ENCODE results near the gene TNFRSF8. TPM values are rescaled to one million over a fixed set of nuclear protein-coding genes. Genes with fewer than 3 reads are reported as not detected.

Gene TNFRSF8
- total RNA-seq, 1 donor from 2014 or later: 0.35 TPM

DNA sequence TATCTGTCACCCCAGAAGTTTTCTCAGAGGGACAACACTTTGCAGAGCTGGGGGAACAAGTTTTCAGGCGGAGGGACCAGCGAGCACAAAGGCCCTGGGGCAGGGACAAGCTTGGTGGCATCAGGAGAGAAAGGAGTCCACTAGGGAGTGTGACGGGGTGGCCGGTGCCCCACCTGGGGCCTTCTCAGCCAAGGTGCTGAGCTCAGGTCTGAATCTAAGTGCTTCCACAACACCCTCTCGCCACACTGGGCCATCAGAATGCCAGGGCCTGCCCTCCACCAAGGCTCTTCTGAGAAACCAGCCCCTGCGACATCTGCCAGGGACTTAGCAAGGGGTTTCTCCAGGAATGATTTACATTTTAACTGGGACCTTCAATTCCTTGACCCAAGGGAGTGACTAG is 7.8 kb upstream of the TNFRSF8 start:
- no peak for DNase-seq (ENCODE audit: low read depth)
- no peak overlapping the region for H3K4me3 ChIP-seq (ENCODE audit: low read depth, low read length)
- TF ChIP-seq, protein P1, sequence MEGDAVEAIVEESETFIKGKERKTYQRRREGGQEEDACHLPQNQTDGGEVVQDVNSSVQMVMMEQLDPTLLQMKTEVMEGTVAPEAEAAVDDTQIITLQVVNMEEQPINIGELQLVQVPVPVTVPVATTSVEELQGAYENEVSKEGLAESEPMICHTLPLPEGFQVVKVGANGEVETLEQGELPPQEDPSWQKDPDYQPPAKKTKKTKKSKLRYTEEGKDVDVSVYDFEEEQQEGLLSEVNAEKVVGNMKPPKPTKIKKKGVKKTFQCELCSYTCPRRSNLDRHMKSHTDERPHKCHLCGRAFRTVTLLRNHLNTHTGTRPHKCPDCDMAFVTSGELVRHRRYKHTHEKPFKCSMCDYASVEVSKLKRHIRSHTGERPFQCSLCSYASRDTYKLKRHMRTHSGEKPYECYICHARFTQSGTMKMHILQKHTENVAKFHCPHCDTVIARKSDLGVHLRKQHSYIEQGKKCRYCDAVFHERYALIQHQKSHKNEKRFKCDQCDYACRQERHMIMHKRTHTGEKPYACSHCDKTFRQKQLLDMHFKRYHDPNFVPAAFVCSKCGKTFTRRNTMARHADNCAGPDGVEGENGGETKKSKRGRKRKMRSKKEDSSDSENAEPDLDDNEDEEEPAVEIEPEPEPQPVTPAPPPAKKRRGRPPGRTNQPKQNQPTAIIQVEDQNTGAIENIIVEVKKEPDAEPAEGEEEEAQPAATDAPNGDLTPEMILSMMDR (conservative IDR thresholded peaks at IDR 0.05; ENCODE audit: low read depth, low read length): no peak

DNA sequence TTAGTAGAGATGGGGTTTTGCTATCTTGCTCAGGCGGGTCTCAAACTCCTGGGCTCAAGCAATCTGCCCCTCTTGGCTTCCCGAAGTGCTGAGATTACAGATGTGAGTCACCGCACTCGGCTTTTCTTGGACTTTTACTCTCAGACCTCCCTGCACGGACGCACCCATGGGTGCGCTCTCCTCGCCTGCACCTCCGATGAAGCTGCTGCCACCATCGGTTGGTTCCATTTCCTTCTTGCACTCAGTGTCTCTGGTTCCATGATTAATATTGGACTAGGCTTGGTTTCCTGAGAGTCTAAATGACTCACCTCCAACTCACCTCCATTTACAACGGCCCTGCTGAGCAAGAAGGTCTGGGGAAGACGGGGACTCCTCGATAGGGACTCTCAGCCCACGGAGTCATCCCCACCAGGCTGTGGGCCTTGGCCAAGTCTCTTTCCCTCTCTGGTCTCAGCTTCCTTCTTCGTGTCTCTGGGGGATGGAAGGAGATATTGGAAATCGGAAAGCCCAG is 6.7 kb upstream of the TNFRSF8 start:
- TF ChIP-seq, protein P1 (conservative IDR thresholded peaks at IDR 0.05; ENCODE audit: low read depth, low read length): no peak
- no peak overlapping the region for H3K4me3 ChIP-seq (ENCODE audit: low read depth, low read length)
- DNase-seq (ENCODE audit: low read depth): no peak

DNA sequence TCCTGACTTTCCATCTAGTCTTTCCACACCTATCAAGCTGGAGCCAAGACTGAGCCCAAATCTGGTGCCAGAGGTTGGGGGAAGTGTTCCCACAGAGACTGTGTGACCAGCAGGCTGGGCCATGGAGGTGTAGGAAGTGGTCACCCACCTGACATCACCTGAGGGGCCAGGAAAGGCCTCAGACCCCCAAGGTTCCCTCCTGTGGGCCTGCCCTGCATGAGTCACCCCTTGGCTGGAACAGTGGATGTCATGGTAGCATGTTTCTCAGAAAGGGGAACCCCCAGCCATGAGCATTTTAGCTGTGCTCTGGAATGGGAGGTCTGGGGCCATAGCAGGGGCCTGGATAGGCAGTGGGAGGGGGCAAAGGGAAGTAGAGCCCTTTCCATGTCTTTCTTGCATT is 5.7 kb upstream of the TNFRSF8 start:
- H3K4me3 ChIP-seq (ENCODE audit: low read depth, low read length): no peak overlapping the region
- no peak for DNase-seq (ENCODE audit: low read depth)
- TF ChIP-seq, protein P1 (conservative IDR thresholded peaks at IDR 0.05; ENCODE audit: low read depth, low read length): no peak

DNA sequence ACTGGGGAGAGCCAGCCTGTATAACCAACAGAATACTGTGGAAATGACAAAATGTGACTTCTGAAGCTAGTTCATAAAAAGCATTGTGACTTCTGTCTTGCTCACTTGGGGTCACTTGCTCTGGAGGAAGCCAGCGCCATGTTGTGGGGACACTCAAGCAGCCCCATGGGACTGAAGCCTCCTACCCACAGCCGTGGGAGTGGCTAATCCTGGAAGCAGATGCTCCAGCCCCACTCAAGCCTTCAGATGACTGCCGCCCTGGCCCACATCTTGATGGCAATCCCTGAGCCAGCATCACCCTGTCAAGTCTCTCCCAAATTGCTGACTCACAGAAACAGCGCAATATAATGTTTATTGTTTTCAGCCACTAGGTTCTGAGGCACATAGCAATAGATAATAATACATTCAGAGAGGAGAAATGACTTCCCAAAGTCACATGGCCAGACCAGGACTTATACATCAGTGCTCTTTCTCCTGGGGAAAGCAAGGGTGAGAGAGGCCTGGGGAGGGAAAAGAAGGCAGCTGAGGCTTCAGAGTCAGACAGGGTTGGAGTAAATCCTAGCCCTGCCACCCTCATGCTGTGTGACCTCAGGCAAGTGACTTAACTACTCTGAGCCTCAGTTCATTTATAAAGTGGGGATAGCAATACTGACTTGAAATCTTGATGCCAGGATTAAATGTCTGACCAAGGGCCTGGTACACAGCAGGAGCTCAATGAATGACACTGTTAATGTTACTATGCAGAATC is 5.0 kb upstream of the TNFRSF8 start:
- TF ChIP-seq, protein P1 (conservative IDR thresholded peaks at IDR 0.05; ENCODE audit: low read depth, low read length): no peak
- DNase-seq (ENCODE audit: low read depth): no peak

DNA sequence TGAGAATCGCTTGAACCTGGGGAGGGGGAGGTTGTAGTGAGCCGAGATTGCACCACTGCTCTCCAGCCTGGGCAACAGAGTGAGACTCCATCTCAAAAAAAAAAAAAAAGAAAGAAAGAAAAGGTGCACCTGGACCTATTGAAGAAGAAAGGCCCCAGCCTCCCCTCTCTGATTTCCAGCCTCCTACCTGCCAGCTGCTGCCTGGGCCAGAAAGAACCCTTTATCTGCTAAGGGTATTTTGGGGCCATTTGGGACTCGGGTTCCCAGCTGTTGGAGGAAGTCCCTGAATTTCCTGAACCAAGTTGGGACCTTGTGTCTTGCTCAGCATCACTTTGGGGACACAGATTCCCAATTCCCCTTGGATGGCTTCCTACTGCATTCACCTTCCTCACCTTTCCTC is 3.9 kb upstream of the TNFRSF8 start:
- DNase-seq (ENCODE audit: low read depth): no peak
- no peak overlapping the region for H3K4me3 ChIP-seq (ENCODE audit: low read depth, low read length)
- TF ChIP-seq, protein P1 (conservative IDR thresholded peaks at IDR 0.05; ENCODE audit: low read depth, low read length): no peak

More for the DNA sequence above, 5.0 kb upstream of the TNFRSF8 start:
- H3K4me3 ChIP-seq (ENCODE audit: low read depth, low read length): no peak overlapping the region

DNA sequence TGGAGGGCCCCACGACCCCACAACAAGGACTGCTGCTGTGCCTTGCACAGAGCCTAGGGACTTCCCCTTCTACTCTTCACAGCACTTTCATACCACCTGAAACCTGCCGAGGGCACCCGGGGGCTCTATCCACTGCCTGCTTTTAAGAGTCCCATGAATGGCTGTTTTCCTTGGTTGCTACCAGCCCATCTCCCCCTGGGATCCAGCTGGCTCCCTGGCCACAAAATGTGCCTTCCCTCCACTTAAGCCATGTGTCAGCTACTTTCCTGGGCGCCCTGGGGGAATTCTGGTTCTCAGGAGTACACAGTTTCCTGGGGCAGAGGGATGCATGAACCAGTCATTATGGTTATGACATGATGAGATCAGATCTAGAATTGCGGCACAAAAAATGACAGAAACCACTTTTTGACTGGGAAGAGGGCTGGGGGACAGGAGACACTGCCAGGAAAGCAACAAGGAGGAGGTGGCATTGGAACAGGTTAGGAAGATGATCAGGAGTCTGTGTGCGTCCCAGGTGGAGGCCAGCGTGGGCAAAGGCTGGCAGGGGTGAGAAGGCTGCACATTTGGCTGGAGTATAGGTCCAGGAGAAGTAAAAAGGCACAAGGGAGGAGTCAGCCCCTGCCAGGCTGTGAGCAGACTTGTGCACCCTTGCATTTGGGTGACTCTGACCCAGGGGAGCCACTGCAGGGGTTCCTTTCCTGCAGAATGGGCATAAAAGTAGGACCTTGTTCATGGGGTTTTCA is 3.2 kb upstream of the TNFRSF8 start:
- no peak for DNase-seq (ENCODE audit: low read depth)

More for the DNA sequence above, 3.2 kb upstream of the TNFRSF8 start:
- no peak overlapping the region for H3K4me3 ChIP-seq (ENCODE audit: low read depth, low read length)
- TF ChIP-seq, protein P1 (conservative IDR thresholded peaks at IDR 0.05; ENCODE audit: low read depth, low read length): no peak
